HG03025 (cell line): ENCODE data around the gene PLS1.

Experiments used
- ATAC-seq: cut with Tn5 transposase; IDR thresholded peaks from one replicate; pipeline ENCODE4 v1.9.1; 2021; ENCODE audit warnings: mild to moderate bottlenecking, moderate library complexity; ENCODE audit not compliant: unreplicated experiment, low FRiP score

PLS1 gene

GRCh38 chr3:142636050-142636449 is 39.9 kb downstream of the PLS1 start:
- no peak for ATAC-seq

- ATAC-seq: no peak
Observed at GRCh38 chr3:142636664-142637063, 40.5 kb downstream of the PLS1 start.

DNA sequence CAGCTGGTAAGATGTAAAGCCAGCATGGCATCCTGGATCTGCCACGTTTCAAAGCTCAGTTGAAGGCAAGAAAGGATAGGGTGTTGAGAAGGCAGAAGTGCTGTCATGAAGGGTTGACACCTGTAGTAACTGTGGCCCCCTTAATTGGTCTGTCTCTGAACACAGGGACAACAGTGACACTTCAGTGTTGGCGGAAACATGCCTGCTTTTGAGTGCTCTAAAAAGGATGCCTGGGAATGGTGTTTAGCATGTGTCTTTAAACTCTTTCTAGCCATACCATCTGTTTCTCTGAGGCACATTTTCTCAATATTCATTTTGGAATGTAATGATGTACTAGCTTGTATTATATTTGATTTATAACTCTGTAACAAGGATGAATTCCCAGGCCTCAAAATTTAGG is 42.1 kb downstream of the PLS1 start:
- ATAC-seq: no peak

- no peak for ATAC-seq
Observed at GRCh38 chr3:142641504-142641903, 45.3 kb downstream of the PLS1 start.

GRCh38 chr3:142642956-142643355 is 46.8 kb downstream of the PLS1 start:
- no peak for ATAC-seq

DNA sequence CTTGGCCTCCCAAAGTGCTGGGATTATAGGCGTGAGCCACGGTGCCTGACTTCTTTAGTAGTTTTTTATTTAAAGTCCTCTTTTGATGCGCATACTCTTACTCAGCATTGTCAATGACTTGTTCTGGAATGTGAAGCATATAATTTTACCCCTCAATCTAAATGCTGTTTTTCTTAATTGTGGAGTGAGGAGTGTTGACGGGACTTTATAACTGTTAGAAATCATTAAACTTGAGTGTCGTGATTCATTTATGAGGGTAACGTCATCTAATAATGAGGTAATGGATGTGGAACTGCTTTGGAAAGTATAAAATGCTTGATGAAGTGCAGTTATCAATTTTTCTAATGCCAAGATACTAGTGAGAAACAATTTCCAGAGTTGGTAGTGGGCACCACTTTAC is 48.3 kb downstream of the PLS1 start:
- no peak for ATAC-seq

DNA sequence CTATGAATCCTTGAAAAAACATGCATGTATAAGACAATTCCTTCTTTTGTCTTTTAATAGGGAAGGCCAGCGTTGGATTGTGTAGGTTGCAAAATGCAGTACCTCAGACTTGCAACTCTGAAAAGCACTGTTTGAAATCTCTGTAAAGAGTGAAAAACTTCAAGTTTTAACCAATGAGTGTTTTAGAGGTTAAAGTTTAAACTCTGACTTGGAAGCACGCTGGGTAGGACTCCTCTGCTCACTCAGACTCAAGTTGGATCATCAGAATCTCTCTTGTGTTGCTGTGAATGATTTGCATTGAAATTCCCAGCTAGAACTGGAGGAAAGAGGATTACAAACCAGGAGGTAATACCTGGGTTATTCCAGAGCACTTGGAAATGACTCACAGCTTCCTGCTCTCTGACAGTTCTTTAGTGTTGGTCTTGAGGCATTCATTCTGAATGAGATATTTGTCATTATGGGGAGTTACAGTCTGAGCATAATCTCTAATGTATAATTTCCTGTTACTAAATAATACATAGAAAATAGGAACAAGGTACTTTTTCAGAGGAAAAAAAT is 49.1 kb downstream of the PLS1 start:
- ATAC-seq: no peak

DNA sequence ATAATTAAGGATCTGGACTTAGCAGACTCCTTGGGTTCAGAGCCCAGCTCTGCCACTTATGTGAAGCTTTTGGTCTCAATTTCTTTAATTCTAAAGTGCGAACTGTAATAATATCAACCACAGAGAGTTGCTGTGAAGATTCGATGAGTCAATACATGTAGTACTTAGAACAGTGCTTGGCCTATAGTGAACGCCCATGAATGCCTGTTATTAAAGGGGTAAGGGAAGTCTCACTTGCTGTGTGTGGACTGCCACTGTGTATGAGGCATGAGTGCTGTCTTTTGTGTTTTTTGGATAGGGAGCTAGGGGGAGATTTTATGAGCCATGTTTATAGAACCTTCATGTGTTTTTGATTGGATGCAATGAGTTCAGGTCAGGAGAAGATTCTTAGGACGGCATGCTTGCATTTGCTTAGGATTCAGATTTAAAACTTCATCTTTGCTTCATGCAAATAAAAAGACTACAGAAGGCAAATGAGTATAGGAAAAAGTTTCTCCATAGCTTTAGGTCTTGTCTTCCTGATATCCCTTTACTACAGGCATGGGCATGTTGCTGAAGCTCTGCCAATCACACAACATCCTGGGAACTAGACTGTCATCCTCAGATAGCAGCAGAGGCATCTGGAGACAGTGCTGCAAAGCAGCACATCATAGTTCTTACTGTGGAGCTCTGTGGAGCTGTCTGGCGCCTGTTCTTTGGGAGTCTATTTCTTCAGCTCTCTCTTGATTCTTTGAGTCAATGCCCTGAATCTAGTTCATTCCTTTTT is 50.0 kb downstream of the PLS1 start:
- no peak for ATAC-seq

- ATAC-seq: no peak
Observed at GRCh38 chr3:142647856-142648255, 51.7 kb downstream of the PLS1 start.

- ATAC-seq: no peak
Observed at GRCh38 chr3:142648950-142649349, 52.8 kb downstream of the PLS1 start.

- ATAC-seq: no peak
Observed at GRCh38 chr3:142650001-142650693, 54.0 kb downstream of the PLS1 start.

GRCh38 chr3:142651711-142652110 is 55.5 kb downstream of the PLS1 start:
- no peak for ATAC-seq

GRCh38 chr3:142652826-142653292 is 56.7 kb downstream of the PLS1 start:
- ATAC-seq: no peak

DNA sequence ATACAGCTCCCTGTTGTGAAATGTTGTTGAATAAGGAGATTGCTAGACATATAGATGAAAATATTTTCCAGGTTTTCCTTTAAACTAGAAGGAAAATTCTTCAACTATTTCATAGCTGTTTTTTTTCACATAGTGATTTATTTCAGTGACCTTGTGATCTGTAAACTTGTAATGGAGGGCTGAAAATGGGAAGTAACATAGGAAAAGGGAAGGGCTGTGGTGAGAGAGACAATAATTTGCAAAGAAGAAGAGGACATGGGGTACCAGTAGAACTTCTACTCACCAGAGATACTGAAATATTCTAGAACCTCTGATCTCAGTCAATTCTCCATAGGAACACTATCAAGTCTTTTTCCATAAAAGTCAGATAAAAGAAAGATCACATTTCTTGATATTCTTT is 60.4 kb downstream of the PLS1 start:
- ATAC-seq: no peak

DNA sequence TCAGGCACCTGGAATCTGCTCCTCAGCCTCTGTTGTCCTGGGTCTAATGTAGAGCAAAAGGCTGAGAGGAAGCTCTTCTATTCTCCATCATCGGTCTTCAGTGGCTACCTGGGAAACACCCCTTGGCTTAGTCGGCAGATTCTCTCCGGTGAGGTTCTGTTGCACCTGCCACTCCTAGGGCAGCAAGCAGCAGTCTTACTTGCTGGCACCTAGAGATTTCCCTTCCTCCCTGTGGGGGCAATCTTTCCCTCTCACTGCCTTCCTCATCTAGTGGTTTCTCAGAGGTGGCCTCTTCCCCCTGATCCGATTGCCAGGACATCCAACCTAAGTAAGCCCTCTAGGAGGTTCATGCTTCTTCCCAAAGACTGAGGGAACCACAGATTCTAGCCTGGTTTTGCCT is 60.8 kb downstream of the PLS1 start:
- no peak for ATAC-seq

DNA sequence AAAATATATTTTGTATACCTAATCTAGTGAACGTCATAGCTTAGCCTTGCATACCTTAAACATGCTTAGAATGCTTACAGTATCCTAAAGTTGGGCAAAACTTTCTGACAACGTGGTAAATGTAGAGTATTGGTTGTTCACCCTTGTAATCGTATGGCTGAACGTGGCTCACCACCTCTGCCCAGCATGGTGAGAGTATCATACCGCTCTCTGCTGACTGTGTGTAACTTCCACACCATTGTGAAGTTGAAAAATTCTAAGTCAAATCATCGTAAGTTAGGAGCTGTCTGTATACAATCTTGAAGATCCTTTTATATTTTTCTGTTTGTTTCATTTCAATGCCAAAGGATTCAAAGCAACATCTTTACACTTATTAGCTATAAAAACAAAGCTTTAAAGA is 64.2 kb downstream of the PLS1 start:
- no peak for ATAC-seq

GRCh38 chr3:142660893-142661292 is 64.7 kb downstream of the PLS1 start:
- ATAC-seq: no peak

- ATAC-seq: no peak
Observed at GRCh38 chr3:142663865-142664264, 67.7 kb downstream of the PLS1 start.

- no peak for ATAC-seq
Observed at GRCh38 chr3:142664311-142664710, 68.1 kb downstream of the PLS1 start.

DNA sequence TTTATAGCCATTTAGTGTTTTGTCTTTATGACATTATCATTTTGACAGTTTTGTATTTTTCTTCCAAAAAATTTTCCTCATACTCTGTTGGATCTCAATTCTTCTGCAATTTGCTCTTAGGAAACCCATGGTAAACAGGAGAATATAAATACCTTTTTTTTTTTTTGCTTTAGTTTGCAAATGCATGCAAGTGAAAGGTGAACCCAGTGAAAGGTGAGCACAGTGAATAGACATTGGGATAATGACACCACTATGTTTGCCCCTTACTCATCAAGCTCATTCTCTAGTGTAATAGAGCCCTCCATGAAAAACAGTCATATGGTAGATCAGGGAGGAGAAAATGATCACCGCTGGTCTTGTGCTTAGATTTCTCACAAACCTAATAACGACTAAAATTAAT is 68.6 kb downstream of the PLS1 start:
- no peak for ATAC-seq

- no peak for ATAC-seq
Observed at GRCh38 chr3:142670120-142670519, 73.9 kb downstream of the PLS1 start.

- no peak for ATAC-seq
Observed at GRCh38 chr3:142676151-142676550, 80.0 kb downstream of the PLS1 start.
